GM11168 (cell line): Measurements from ENCODE around the gene CLCN3.
"Not testable (repeated sequence)": the region's sequence is repeated elsewhere in the genome, so short reads cannot be mapped to it uniquely, and the experiment has no call there.

ENCODE experiments used
- in situ Hi-C: fragments of 300-500 bp; cut with MboI; formaldehyde crosslinking; loops from one replicate; pipeline ENCODE4 v1.12.0; 2022; ENCODE audit warnings: low sequenced_read_pairs; ENCODE audit not compliant: unreplicated experiment

The CLCN3 gene

DNA sequence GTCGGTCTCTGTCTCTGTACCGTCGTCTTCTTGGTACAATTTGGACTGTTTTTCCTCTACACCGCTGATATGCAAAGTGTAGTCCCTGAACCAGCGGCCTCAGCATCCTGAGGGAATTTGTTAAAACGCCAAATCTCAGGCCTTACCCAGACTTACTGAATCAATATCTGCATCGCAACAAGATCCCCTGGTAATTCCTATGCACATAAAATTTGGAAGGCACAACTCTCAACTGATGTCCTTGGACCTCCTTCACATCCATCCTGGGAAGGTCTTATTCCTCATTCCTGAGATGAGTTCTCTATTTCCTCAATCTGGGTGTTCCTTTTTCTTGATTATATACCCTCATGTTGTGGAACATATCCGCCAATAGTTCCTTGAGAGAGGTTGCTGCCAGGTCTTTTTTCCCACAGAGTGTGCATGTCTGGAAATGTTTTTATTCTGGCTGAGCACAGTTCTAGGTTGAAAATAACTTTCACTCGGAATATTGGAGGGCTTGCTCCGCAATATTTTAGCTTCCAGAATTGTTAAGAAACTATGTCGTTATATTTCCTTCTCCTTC, 138.1 kb downstream of the CLCN3 start:
- in situ Hi-C loops = loop anchor here (10.0 kb wide), 1 partner anchor 56 kb away; no protein-coding TSS in a partner anchor

DNA sequence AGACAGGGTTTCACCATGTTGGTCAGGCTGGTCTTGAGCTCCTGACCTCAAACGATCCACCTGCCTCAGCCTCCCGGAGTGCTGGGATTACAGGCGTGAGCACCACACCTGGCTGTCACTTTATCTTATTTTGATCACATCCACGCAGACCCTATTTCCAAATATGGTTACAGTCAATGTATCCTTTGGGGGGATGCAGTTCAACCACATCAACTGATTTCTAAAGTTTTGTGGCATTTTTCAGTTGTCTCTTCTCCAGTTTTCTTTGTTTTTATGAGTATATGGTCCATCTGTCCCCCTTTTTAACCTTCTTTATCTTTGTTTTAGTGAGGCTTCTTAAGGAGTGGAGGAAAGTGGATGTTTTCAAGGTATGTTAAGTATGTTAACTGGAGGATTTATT, 141.5 kb downstream of the CLCN3 start:
- in situ Hi-C loops = no loop called here

DNA sequence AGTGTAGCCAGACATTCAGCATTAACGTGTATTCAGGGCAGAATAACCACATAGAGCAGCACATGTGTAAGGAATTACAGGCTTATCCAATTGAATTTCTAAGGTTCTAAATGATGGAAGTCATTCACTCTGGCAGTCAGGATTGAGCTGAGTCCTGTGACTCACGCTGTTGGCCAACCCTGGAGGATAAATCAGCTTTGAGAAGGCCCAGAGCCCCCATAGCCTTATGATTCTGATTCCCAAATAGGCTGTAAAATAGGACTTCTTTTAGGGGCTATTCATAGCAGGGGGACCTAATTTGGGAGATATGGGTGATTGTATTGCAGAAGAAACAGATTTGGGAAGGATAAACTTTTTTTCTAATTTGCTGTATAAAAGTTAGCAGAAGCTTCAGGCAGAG, 145.5 kb downstream of the CLCN3 start:
- in situ Hi-C loops = no loop called here

DNA sequence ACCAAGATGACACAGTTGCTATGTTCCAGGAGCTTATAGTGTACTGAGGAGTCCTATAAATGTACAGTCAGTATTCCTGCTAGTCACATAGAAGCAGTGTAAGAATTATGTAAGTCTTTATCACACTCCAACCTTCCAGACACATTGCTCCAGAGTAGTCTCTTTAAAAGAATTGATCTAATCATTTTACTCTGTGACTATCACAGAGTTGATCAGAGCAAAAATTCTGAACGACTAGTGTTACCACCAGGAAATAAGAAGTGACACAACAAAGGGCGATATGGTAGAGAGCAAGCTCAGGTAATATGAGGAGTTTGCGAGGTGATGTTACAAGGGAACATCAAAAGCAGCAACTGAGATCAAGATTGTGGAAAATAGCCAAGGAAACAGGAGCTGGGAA, 146.4 kb downstream of the CLCN3 start:
- in situ Hi-C loops = no loop called here

DNA sequence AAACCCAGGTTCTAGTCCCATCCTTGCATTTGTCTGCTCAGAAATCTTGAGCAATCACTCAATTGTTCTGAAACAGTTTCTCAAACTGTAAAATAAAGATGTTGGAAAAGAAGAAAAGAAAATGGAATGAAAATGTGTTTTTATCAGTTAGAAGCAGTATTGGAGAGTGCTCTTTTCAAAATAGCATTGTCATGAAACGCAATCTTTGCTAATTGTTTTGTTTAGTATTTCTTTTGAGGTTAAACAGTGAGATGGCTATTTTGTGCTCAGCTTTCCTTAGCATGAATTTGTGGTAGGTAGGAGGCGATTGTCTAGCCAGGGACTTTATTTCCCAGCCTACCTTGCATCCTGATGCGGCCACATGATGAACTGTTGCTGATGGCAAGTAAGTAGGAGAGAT, 148.0 kb downstream of the CLCN3 start:
- in situ Hi-C loops = no loop called here

DNA sequence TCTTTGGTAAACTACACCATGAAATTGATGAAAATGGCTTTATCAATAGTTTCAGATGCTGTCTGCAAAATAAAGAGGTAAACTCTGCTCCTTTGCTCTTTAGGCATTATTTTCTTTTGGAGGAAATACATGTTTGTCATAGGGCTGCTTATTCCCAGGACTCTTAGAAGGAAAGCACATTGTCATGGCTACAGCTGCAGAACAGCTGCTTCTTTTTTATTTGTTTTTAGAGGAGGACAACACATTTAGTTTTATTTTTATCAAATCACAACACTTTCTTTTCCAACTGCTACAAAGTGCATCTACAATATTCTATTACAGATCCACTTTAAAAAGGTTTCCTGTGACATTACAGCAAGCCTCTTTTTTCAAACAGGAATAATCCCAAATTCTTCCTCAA, 150.0 kb downstream of the CLCN3 start:
- in situ Hi-C loops = no loop called here

DNA sequence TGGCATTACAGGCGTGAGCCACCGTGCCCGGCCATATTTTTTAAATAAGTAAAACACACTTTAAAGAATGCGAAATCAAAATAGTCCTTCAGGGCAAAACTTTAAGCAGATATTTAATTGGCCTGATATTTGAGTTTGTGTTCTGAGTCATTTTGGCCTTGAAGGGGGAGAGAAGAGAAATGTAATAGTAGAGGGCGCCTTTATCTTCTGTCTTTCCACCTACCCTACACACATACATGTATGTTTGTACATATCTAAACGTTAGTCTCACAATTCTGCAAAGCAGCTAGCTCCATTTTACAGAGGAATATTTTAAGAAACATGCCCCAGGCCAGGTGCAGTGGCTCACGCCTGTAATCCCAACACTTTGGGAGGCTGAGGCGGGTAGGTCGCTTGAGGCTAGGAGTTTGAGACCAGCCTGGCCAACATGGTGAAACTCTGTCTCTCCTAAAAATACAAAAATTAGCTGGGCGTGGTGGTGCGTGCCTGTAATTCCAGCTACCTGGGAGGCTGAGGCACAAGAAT, 151.2 kb downstream of the CLCN3 start:
- in situ Hi-C loops = not testable (repeated sequence)
